Measurements from ENCODE around the gene PRDM16.
A peak's percentile ranks its signal among the peaks of the same experiment; 100 is the strongest.

PRDM16 gene

GRCh38 chr1:3213730-3214129 lies 144.7 kb downstream of the PRDM16 start:
- H3K27ac ChIP-seq, result no peak overlapping the region
- no peaks in the 10 kb centered on the region for H3K9me3 ChIP-seq (ENCODE audit: severe bottlenecking)
- H3K36me3 ChIP-seq, result no peaks in the 10 kb centered on the region
- peak; percentile 50 for DNase-seq
- H3K4me3 ChIP-seq (ENCODE audit: low read depth, low read length), result no peak overlapping the region
- TF ChIP-seq CTCF (IDR thresholded peaks at IDR 0.05; ENCODE audit: low read depth, low read length), result no peak
- H3K27me3 ChIP-seq (ENCODE audit: insufficient read depth, low read depth, severe bottlenecking), result no peaks in the 10 kb centered on the region

GRCh38 chr1:3215198-3216014 lies 146.4 kb downstream of the PRDM16 start:
- no peak for TF ChIP-seq CTCF (IDR thresholded peaks at IDR 0.05; ENCODE audit: low read depth, low read length)
- Histone ChIP-seq H3K4me3 (ENCODE audit: low read depth, low read length) (no peak overlapping the region), H3K36me3 (no peaks in the 10 kb centered on the region), H3K27ac (no peak overlapping the region), H3K27me3 (ENCODE audit: insufficient read depth, low read depth, severe bottlenecking) (no peaks in the 10 kb centered on the region), H3K9me3 (ENCODE audit: severe bottlenecking) (no peaks in the 10 kb centered on the region)
- DNase-seq, result no peak

- no peak for DNase-seq
- Histone ChIP-seq H3K27me3 (ENCODE audit: insufficient read depth, low read depth, severe bottlenecking) (no peaks in the 10 kb centered on the region), H3K27ac (no peak overlapping the region)
These were observed 147.0 kb downstream of the PRDM16 start for GRCh38 chr1:3216015-3216391.

GRCh38 chr1:3217181-3217641 lies 148.2 kb downstream of the PRDM16 start:
- no peaks in the 10 kb centered on the region for H3K36me3 ChIP-seq
- peak; percentile 39 for DNase-seq
- H3K9me3 ChIP-seq (ENCODE audit: severe bottlenecking), result no peaks in the 10 kb centered on the region
- no peak for TF ChIP-seq CTCF (IDR thresholded peaks at IDR 0.05; ENCODE audit: low read depth, low read length)
- no peaks in the 10 kb centered on the region for H3K27me3 ChIP-seq (ENCODE audit: insufficient read depth, low read depth, severe bottlenecking)
- H3K4me3 ChIP-seq (ENCODE audit: low read depth, low read length), result no peak overlapping the region
- H3K27ac ChIP-seq, result peak overlapping the region; percentile 40

More at GRCh38 chr1:3216015-3216391, 147.0 kb downstream of the PRDM16 start:
- TF ChIP-seq CTCF (IDR thresholded peaks at IDR 0.05; ENCODE audit: low read depth, low read length), result no peak
- H3K9me3 ChIP-seq (ENCODE audit: severe bottlenecking), result no peaks in the 10 kb centered on the region
- no peak overlapping the region for H3K4me3 ChIP-seq (ENCODE audit: low read depth, low read length)
- no peaks in the 10 kb centered on the region for H3K36me3 ChIP-seq

GRCh38 chr1:3217979-3218679 lies 149.1 kb downstream of the PRDM16 start:
- Histone ChIP-seq H3K27me3 (ENCODE audit: insufficient read depth, low read depth, severe bottlenecking) (no peaks in the 10 kb centered on the region), H3K9me3 (ENCODE audit: severe bottlenecking) (no peaks in the 10 kb centered on the region), H3K36me3 (no peaks in the 10 kb centered on the region), H3K27ac (no peak overlapping the region), H3K4me3 (ENCODE audit: low read depth, low read length) (no peak overlapping the region)
- DNase-seq, result no peak
- TF ChIP-seq CTCF (IDR thresholded peaks at IDR 0.05; ENCODE audit: low read depth, low read length), result no peak

Data from WERI-Rb-1 (cell line).